Bronchial epithelial cell (primary cell): ENCODE measurements around the gene SMIM22. TPM values are rescaled to one million over a fixed set of nuclear protein-coding genes. Genes with fewer than 3 reads are reported as not detected.
A peak's percentile ranks its signal among the peaks of the same experiment; 100 is the strongest.

Experiments used
- DNase-seq: peaks from one replicate; pipeline ENCODE4 v3.0.0-alpha.2; 2010; ENCODE audit warnings: low read depth
- FAIRE-seq: peaks from 2 replicates; lab custom pipeline; 2011; peaks lifted over from hg19 to GRCh38; lab: Jason Lieb, UNC
- H3K27me3 ChIP-seq: 2 replicates; pipeline ENCODE4 v1.5.1; 2011; ENCODE audit warnings: low read length; ENCODE audit not compliant: control insufficient read depth, insufficient read depth
- H3K36me3 ChIP-seq: 2 replicates; pipeline ENCODE4 v1.5.1; 2011; ENCODE audit warnings: low read length; ENCODE audit not compliant: control insufficient read depth, insufficient read depth
- H3K4me3 ChIP-seq: 2 replicates; pipeline ENCODE4 v1.5.1; 2011; ENCODE audit warnings: mild to moderate bottlenecking, low read depth, low read length, control low read depth
- CTCF ChIP-seq: IDR thresholded peaks from 2 replicates; pipeline ENCODE4 v1.5.1; 2011; ENCODE audit warnings: mild to moderate bottlenecking, moderate library complexity, low read length, control low read depth, inconsistent platforms; ENCODE audit not compliant: insufficient read depth, severe bottlenecking
- total RNA-seq: library from RNA; depleted of rRNA; stranded (reverse); fragments of >200 nt; gene quantifications from 2 replicates; pipeline ENCODE4 v1.2.1, GENCODE V29; 2014

The SMIM22 gene
- total RNA-seq, 1 donor from 2014 or later = 0.79 TPM

DNA sequence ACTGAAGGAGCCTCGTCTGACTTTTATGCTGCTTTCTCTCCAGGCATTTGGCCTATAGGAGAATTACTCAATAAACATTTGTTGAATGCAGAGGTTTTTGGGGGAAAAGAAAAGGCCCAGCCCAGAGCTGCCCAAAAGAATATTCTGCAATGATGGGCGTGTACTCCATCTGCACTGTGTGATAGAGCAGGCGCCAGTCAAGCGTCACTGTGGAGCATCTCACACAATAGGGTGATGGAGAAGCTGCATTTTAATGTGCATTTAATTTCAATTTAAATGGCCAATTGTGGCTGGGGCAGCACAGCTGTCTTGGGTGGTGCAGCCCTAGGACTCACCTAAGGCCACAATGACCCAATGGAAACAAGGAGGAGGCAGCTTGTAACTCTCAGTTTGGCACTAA lies 31.4 kb downstream of the SMIM22 start:
- H3K36me3 ChIP-seq = peaks cover 30% of the 10 kb centered on the region
- no peak overlapping the region for H3K4me3 ChIP-seq
- no peaks in the 10 kb centered on the region for H3K27me3 ChIP-seq
- FAIRE-seq = no peak
- no peak for TF ChIP-seq CTCF
- no peak for DNase-seq

- FAIRE-seq = no peak
- Histone ChIP-seq H3K27me3 (no peaks in the 10 kb centered on the region), H3K36me3 (peaks cover 31% of the 10 kb centered on the region), H3K4me3 (no peak overlapping the region)
- no peak for TF ChIP-seq CTCF
- no peak for DNase-seq
Observed at GRCh38 chr16:4826980-4827379, 31.8 kb downstream of the SMIM22 start.

DNA sequence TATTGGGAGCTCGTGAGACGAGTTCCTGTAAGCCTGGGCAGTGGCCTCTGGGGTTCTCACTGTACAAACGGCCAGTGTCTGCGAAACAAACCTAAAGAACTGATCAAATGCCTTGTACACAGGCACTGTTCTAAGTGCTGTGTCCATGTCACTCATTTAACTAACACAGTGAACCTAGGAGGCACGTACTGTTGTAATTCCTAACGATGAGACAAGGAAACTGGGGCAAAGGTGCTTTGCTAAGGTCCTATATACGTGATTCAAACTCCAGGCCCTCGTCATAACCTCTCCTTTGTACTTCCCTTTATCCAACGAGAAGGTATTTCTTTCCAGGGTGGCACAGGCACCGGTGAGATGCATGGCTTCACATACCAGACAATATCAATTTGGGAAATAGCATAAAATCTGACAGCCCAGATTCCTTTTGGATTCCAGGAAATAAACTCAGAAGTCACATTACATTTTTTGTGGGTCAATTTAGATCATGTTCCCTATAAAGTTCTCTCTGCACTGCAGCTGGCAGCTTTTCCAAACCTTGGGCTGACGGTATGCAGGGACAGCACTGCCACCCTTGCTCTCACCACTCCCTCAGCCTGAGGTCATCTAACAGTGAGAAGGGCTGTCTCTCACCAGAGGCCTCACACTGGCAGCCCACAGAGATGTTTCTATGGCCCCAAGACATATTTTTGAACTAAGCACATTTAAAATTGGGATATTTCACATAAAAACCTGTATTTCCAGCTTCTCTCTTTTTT lies 33.6 kb downstream of the SMIM22 start:
- no peaks in the 10 kb centered on the region for H3K27me3 ChIP-seq
- H3K36me3 ChIP-seq = peaks cover 34% of the 10 kb centered on the region
- no peak for DNase-seq
- TF ChIP-seq CTCF = no peak
- FAIRE-seq = peak; percentile 13
- H3K4me3 ChIP-seq = no peak overlapping the region

DNA sequence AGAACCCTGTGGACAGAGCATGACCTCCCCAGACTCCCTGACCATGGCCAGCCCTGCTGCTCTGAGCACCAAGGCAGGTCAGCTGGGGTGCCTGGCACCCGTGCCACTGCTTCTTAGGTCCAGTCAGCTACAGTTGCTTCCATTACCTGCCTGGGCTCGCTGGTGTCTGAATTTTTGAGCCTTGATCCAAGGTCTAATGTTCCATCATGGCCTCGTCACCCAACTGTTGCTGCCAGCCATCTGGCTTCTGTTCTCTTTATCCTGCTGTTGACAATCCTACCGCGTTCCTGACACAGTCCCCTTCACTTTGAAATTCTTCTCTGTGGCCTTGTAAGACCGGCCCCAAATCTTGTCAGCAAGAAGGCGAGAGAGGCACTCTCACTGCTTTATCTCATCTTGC lies 35.2 kb downstream of the SMIM22 start:
- no peak for TF ChIP-seq CTCF
- DNase-seq = no peak
- no peaks in the 10 kb centered on the region for H3K27me3 ChIP-seq
- FAIRE-seq = no peak
- no peak overlapping the region for H3K4me3 ChIP-seq
- H3K36me3 ChIP-seq = peaks cover 33% of the 10 kb centered on the region

DNA sequence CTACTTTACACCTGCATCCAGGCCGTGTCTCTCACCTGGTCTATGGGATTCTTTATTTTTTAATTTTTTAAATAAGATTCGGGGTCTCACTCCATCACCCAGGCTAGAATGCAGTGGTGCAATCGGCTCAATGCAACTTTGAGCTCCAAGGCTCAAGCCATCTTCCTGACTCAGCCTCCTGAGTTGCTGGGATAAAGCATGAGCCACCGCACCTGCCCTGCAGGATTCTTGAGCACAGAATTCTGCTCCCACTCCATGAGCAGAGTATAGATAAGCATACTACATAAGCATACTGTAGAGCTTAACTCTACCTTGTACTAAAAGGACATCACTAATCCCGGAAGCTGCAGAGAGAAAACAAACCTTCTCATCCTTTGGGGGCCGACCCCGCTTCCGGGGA lies 36.4 kb downstream of the SMIM22 start:
- Histone ChIP-seq H3K4me3 (no peak overlapping the region), H3K36me3 (peaks cover 32% of the 10 kb centered on the region), H3K27me3 (no peaks in the 10 kb centered on the region)
- no peak for DNase-seq
- no peak for TF ChIP-seq CTCF
- FAIRE-seq = no peak
